Large intestine (tissue), 3 donors: ENCODE data around the gene TSPAN13. TPM values are rescaled to one million over a fixed set of nuclear protein-coding genes. Genes with fewer than 3 reads are reported as not detected.

Experiments used
- DNase-seq, 2 donors: peaks; one replicate each; pipeline versions ENCODE4 v3.0.0 to v3.0.0-alpha.2; 2013
- H3K27ac ChIP-seq: one replicate; pipeline ENCODE4 v1.5.1; 2013; ENCODE audit warnings: low read length
- H3K27me3 ChIP-seq: 2 replicates; pipeline ENCODE4 v1.6.1; 2013; ENCODE audit warnings: low read length; ENCODE audit not compliant: control insufficient read depth, insufficient read depth
- H3K36me3 ChIP-seq: 2 replicates; pipeline ENCODE4 v1.6.1; 2013; ENCODE audit warnings: low read length; ENCODE audit not compliant: control insufficient read depth, insufficient read depth
- H3K4me1 ChIP-seq: one replicate; pipeline ENCODE4 v1.6.1; 2013; ENCODE audit warnings: low read length; ENCODE audit not compliant: control insufficient read depth, insufficient read depth
- H3K4me3 ChIP-seq: one replicate; pipeline ENCODE4 v1.5.1; 2013; ENCODE audit warnings: low read length
- H3K9me3 ChIP-seq: one replicate; pipeline ENCODE4 v1.6.1; 2013; ENCODE audit warnings: mild to moderate bottlenecking, low read depth, low read length, moderate library complexity; ENCODE audit not compliant: control insufficient read depth
- WGBS: methylation state at CpG from one replicate; pipeline ENCODE4 v1.1.5; 2013; ENCODE audit warnings: low lambda C conversion rate; ENCODE audit not compliant: insufficient coverage; 5-methylcytosine and 5-hydroxymethylcytosine counted together
- polyA plus RNA-seq: library from polyadenylated mRNA; unstranded; fragments of 120-200 nt; gene quantifications from one replicate; pipeline ENCODE4 v1.2.1, GENCODE V29; 2013

TSPAN13 gene
- polyA plus RNA-seq, 1 donor, result 189 TPM

GRCh38 chr7:16739863-16740622 lies 13.5 kb upstream of the TSPAN13 start:
- peak overlapping the region; percentile 70 for H3K27ac ChIP-seq
- no peaks in the 10 kb centered on the region for H3K9me3 ChIP-seq
- no peaks in the 10 kb centered on the region for H3K27me3 ChIP-seq
- no peak overlapping the region for H3K4me3 ChIP-seq
- 17% methylated on average over 2 of the region's 6 CpGs for WGBS
- H3K36me3 ChIP-seq, result no peaks in the 10 kb centered on the region
- peak; percentile 80 to 85 for DNase-seq
- peaks cover 10% of the 10 kb centered on the region for H3K4me1 ChIP-seq

- H3K27me3 ChIP-seq, result no peaks in the 10 kb centered on the region
- H3K36me3 ChIP-seq, result no peaks in the 10 kb centered on the region
- peak overlapping the region; percentile 70 for H3K27ac ChIP-seq
- H3K9me3 ChIP-seq, result no peaks in the 10 kb centered on the region
- peaks cover 10% of the 10 kb centered on the region for H3K4me1 ChIP-seq
- no peak for DNase-seq
- H3K4me3 ChIP-seq, result no peak overlapping the region
- 69% methylated on average over 2 of the region's 3 CpGs for WGBS
Measured at GRCh38 chr7:16740623-16740953, 13.0 kb upstream of the TSPAN13 start.

- Histone ChIP-seq H3K4me3 (no peak overlapping the region), H3K27me3 (no peaks in the 10 kb centered on the region), H3K4me1 (peaks cover 10% of the 10 kb centered on the region), H3K9me3 (no peaks in the 10 kb centered on the region), H3K27ac (peak overlapping the region; percentile 70), H3K36me3 (no peaks in the 10 kb centered on the region)
- no peak for DNase-seq
- WGBS, result no CpG with 5 or more reads among the region's 1 CpG
Measured at GRCh38 chr7:16740996-16741395, 12.6 kb upstream of the TSPAN13 start.

GRCh38 chr7:16741676-16742075 lies 11.9 kb upstream of the TSPAN13 start:
- Histone ChIP-seq H3K4me1 (peaks cover 10% of the 10 kb centered on the region), H3K36me3 (no peaks in the 10 kb centered on the region), H3K27ac (no peak overlapping the region), H3K4me3 (no peak overlapping the region), H3K9me3 (no peaks in the 10 kb centered on the region), H3K27me3 (no peaks in the 10 kb centered on the region)
- DNase-seq, result no peak
- no CpG with 5 or more reads among the region's 1 CpG for WGBS

GRCh38 chr7:16742547-16742946 lies 11.0 kb upstream of the TSPAN13 start:
- Histone ChIP-seq H3K4me3 (no peak overlapping the region), H3K4me1 (peaks cover 10% of the 10 kb centered on the region), H3K36me3 (no peaks in the 10 kb centered on the region), H3K9me3 (no peaks in the 10 kb centered on the region), H3K27ac (no peak overlapping the region), H3K27me3 (no peaks in the 10 kb centered on the region)
- no CpG with 5 or more reads among the region's 3 CpGs for WGBS
- DNase-seq, result no peak

GRCh38 chr7:16743236-16743635 lies 10.3 kb upstream of the TSPAN13 start:
- no peak for DNase-seq
- no peaks in the 10 kb centered on the region for H3K36me3 ChIP-seq
- no peak overlapping the region for H3K27ac ChIP-seq
- H3K9me3 ChIP-seq, result no peaks in the 10 kb centered on the region
- H3K4me3 ChIP-seq, result no peak overlapping the region
- WGBS, result no CpG with 5 or more reads among the region's 4 CpGs
- H3K4me1 ChIP-seq, result peaks cover 10% of the 10 kb centered on the region
- no peaks in the 10 kb centered on the region for H3K27me3 ChIP-seq

- no peak for DNase-seq
- WGBS, result 63% methylated on average over 2 of the region's 6 CpGs
- Histone ChIP-seq H3K36me3 (no peaks in the 10 kb centered on the region), H3K27ac (no peak overlapping the region), H3K4me1 (peaks cover 9% of the 10 kb centered on the region), H3K4me3 (no peak overlapping the region), H3K9me3 (no peaks in the 10 kb centered on the region), H3K27me3 (no peaks in the 10 kb centered on the region)
Measured at GRCh38 chr7:16744518-16745250, 8.9 kb upstream of the TSPAN13 start.

GRCh38 chr7:16745645-16746044 lies 7.9 kb upstream of the TSPAN13 start:
- no peak for DNase-seq
- H3K4me3 ChIP-seq, result no peak overlapping the region
- H3K36me3 ChIP-seq, result no peaks in the 10 kb centered on the region
- WGBS, result no CpG with 5 or more reads among the region's 2 CpGs
- H3K9me3 ChIP-seq, result no peaks in the 10 kb centered on the region
- peaks cover 2% of the 10 kb centered on the region for H3K4me1 ChIP-seq
- H3K27me3 ChIP-seq, result no peaks in the 10 kb centered on the region
- no peak overlapping the region for H3K27ac ChIP-seq

- no peaks in the 10 kb centered on the region for H3K27me3 ChIP-seq
- no peak for DNase-seq
- H3K9me3 ChIP-seq, result no peaks in the 10 kb centered on the region
- WGBS, result no CpG with 5 or more reads among the region's 1 CpG
- H3K4me3 ChIP-seq, result no peak overlapping the region
- no peaks in the 10 kb centered on the region for H3K4me1 ChIP-seq
- no peaks in the 10 kb centered on the region for H3K36me3 ChIP-seq
- H3K27ac ChIP-seq, result no peak overlapping the region
Measured at GRCh38 chr7:16747102-16747501, 6.5 kb upstream of the TSPAN13 start.

GRCh38 chr7:16753932-16754855 lies 639 bp downstream of the TSPAN13 start:
- Histone ChIP-seq H3K27ac (peak overlapping the region; percentile 94), H3K4me3 (peak overlapping the region; percentile 95), H3K4me1 (no peaks in the 10 kb centered on the region), H3K9me3 (no peaks in the 10 kb centered on the region), H3K27me3 (no peaks in the 10 kb centered on the region), H3K36me3 (no peaks in the 10 kb centered on the region)
- peak in 1 of 2 donors; percentile 66 for DNase-seq
- WGBS, result no CpG with 5 or more reads among the region's 58 CpGs
